Activated CD8-positive, alpha-beta T cell treated with anti-CD3 and anti-CD28 coated beads, Interleukin-2, amount 10 ng/mL, durations not matched to agents 7 days and 5 days (primary cell): ENCODE measurements around the gene PDE9A. TPM values are rescaled to one million over a fixed set of nuclear protein-coding genes. Genes with fewer than 3 reads are reported as not detected.

Experiments
- ATAC-seq: fragments of 150-1000 bp; cut with Tn5 transposase; one replicate; pipeline ENCODE4 v1.10.0; 2021; ENCODE audit warnings: moderate library complexity
- CTCF ChIA-PET: fragments of 350-600 bp; sonication (Branson Sonifier 250); formaldehyde crosslinking; loops from one replicate; lab custom pipeline; 2021; ENCODE audit warnings: antibody characterized with exemption; lab: Charles Lee
- POLR2A ChIA-PET: fragments of 350-600 bp; sonication (Branson Sonifier 250); formaldehyde crosslinking; loops from one replicate; lab custom pipeline; 2021; ENCODE audit warnings: antibody characterized with exemption; lab: Charles Lee
- DNase-seq: peaks from one replicate; pipeline ENCODE4 v3.0.0-alpha.2; 2020
- H3K27ac Mint-ChIP-seq: one replicate; pipeline ENCODE4 v1.8.0; 2021; ENCODE audit warnings: mild to moderate bottlenecking, mixed read lengths
- H3K27me3 Mint-ChIP-seq: one replicate; pipeline ENCODE4 v1.8.0; 2021; ENCODE audit warnings: low read depth, mixed read lengths
- H3K36me3 Mint-ChIP-seq: one replicate; pipeline ENCODE4 v1.8.0; 2021; ENCODE audit warnings: low read depth, mixed read lengths
- H3K4me1 Mint-ChIP-seq: one replicate; pipeline ENCODE4 v1.8.0; 2021; ENCODE audit warnings: low read depth, mixed read lengths
- H3K4me3 Mint-ChIP-seq: one replicate; pipeline ENCODE4 v1.8.0; 2021; ENCODE audit warnings: mild to moderate bottlenecking, mixed read lengths
- H3K9me3 Mint-ChIP-seq: one replicate; pipeline ENCODE4 v1.8.0; 2022; ENCODE audit warnings: mixed read lengths; ENCODE audit not compliant: insufficient read depth
- total RNA-seq, 2 experiments: library from RNA; stranded (reverse); gene quantifications; one replicate each; pipeline ENCODE4 v1.2.3, GENCODE V29; 2021

PDE9A gene
- total RNA-seq, 2 experiments from 2014 or later = 8.3 to 10.8 TPM

DNA sequence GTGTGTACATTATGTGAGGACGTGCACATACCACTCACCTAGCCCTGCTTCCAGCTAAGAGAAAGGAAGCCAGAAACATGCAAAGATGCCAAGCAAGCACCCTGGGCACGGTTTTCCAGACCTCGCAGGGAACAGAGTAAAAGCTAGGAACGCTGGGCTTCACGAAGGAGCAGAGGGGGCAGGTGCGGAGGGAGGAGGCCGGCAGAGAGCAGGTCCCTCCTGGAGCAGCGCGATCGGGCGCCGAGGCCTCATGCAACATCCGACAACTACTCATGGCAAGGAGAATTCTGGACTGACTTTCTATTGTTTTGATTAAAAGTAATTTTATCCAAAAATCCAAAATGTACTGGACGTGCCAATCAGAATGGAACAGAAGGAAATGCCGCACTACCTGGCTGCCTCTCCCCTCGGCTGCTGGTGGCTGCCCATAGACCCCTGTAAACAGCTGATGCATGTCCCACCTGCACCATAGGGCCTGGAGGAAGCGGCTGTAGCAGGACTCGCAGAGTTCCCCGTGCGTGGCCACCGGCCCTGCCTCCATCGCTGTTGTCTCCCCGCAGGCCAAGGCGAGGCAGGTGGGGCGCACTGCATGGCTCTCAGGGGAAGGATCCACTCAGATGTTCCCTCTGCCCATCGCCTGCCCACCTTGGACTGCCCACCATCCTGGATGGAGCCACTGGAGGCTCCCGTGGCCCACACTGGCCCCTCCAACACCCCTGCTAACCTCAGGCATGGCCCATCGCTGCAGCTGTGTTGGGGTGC lies 132.4 kb downstream of the PDE9A start:
- peak overlapping the region; percentile 86 for H3K27ac Mint-ChIP-seq
- H3K4me1 Mint-ChIP-seq = peaks cover 42% of the 10 kb centered on the region
- peaks cover 5% of the 10 kb centered on the region for H3K36me3 Mint-ChIP-seq
- DNase-seq = no peak
- peaks cover 8% of the 10 kb centered on the region for H3K9me3 Mint-ChIP-seq
- ChIA-PET CTCF (interaction anchor here (0.7 kb wide), 1 partner anchor 31 kb away, joined by 3 read pairs; no protein-coding TSS in a partner anchor), POLR2A (no interaction called here)
- H3K4me3 Mint-ChIP-seq = no peak overlapping the region
- ATAC-seq = no peak
- peaks cover 21% of the 10 kb centered on the region for H3K27me3 Mint-ChIP-seq

GRCh38 chr21:42786884-42787283 lies 133.5 kb downstream of the PDE9A start:
- ATAC-seq (no peak), DNase-seq (no peak)
- Mint-ChIP-seq H3K27me3 (peaks cover 17% of the 10 kb centered on the region), H3K4me1 (peaks cover 34% of the 10 kb centered on the region), H3K4me3 (no peak overlapping the region), H3K9me3 (peaks cover 8% of the 10 kb centered on the region), H3K36me3 (peaks cover 5% of the 10 kb centered on the region), H3K27ac (no peak overlapping the region)
- CTCF ChIA-PET = interaction anchor here (0.7 kb wide), 1 partner anchor 30 kb away, joined by 3 read pairs; no protein-coding TSS in a partner anchor
- POLR2A ChIA-PET = no interaction called here

DNA sequence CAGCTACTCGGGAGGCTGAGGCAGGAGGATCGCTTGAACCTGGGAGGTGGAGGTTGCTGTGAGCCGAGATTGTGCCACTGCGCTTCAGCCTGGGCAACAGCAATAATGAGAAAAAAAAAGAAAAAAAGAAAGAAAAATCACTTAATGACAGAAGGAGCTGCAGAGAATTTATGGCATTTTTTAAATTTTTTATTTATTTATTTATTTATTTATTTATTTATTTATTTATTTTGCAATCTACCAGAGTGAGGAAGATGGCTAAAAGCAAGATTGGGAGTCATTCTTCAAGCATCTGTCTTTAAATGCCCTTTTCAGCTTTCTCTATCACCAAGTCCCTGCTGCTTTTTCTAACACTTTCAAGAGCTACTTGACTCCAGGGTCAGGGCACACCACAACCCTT lies 134.2 kb downstream of the PDE9A start:
- Mint-ChIP-seq H3K9me3 (peaks cover 8% of the 10 kb centered on the region), H3K36me3 (peaks cover 5% of the 10 kb centered on the region)
- CTCF ChIA-PET = no interaction called here

DNA sequence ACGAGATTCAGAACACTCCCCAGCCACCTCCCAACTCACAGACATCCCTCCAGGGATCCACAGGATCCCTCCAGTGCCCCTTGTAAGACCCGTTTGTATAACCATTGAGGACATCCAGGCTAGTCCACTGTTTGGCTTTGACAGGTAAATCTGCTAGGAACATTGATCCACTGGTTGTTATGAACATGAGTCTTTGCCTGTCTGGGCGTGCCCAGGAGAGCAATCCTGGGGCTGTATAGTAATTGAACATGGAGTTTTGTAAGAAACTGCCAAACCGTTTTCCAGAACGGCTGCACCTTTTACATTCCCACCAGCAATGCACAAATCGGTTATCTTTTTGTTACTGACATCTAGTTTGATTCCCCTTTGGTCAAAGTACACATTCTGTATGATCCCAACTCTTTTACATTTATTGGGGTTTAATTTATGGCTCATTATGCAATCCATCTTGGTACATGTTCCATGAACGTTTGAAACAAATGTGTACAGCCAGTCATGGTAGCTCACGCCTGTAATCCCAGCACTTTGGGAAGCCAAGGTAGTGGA lies 137.2 kb downstream of the PDE9A start:
- POLR2A ChIA-PET = no interaction called here
- Mint-ChIP-seq H3K36me3 (peaks cover 5% of the 10 kb centered on the region), H3K4me3 (no peak overlapping the region), H3K4me1 (peaks cover 5% of the 10 kb centered on the region), H3K27me3 (peaks cover 11% of the 10 kb centered on the region), H3K27ac (no peak overlapping the region), H3K9me3 (peaks cover 8% of the 10 kb centered on the region)
- ATAC-seq = no peak
- CTCF ChIA-PET = no interaction called here
- no peak for DNase-seq

More for the DNA sequence above, 134.2 kb downstream of the PDE9A start:
- Mint-ChIP-seq H3K4me1 (peaks cover 28% of the 10 kb centered on the region), H3K4me3 (no peak overlapping the region), H3K27me3 (peaks cover 10% of the 10 kb centered on the region), H3K27ac (no peak overlapping the region)
- POLR2A ChIA-PET = interaction anchor here (0.6 kb wide), 1 partner anchor 321 kb away, joined by 3 read pairs; no protein-coding TSS in a partner anchor
- no peak for DNase-seq
- ATAC-seq = no peak

- H3K9me3 Mint-ChIP-seq = no peaks in the 10 kb centered on the region
- ChIA-PET POLR2A (no interaction called here), CTCF (no interaction called here)
- DNase-seq = no peak
- no peak overlapping the region for H3K4me3 Mint-ChIP-seq
- no peaks in the 10 kb centered on the region for H3K36me3 Mint-ChIP-seq
- no peak overlapping the region for H3K27ac Mint-ChIP-seq
- H3K27me3 Mint-ChIP-seq = peaks cover 15% of the 10 kb centered on the region
- no peak for ATAC-seq
- H3K4me1 Mint-ChIP-seq = no peaks in the 10 kb centered on the region
These were observed 140.4 kb downstream of the PDE9A start for GRCh38 chr21:42793774-42794173.

DNA sequence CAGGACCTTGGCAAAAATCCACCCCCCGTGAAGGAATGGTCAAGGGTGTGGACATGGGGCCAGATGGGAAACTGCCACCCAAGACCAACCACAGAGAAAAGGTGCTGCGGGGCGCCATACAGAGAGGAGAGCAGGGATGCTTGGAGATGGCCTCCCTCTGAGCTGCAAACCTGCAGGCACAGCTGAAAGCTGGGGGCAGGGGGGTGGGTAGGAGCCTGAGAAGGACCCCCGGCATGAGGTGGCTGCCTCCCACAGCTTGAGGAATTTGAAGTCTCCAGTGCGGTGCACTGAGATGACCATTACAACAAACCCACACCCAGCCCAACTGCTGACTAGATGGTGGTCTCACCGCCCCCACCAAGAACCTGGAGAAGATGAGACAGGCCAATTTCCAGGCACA lies 141.1 kb downstream of the PDE9A start:
- ATAC-seq (no peak), DNase-seq (no peak)
- Mint-ChIP-seq H3K36me3 (no peaks in the 10 kb centered on the region), H3K27ac (no peak overlapping the region), H3K9me3 (no peaks in the 10 kb centered on the region), H3K27me3 (peaks cover 15% of the 10 kb centered on the region), H3K4me1 (no peaks in the 10 kb centered on the region), H3K4me3 (no peak overlapping the region)
- POLR2A ChIA-PET = interaction anchor here (1.7 kb wide), 1 partner anchor 11 kb away, joined by 3 read pairs; no protein-coding TSS in a partner anchor
- CTCF ChIA-PET = no interaction called here

GRCh38 chr21:42796327-42797062 lies 143.1 kb downstream of the PDE9A start:
- POLR2A ChIA-PET = interaction anchor here (0.6 to 1.7 kb wide), 3 partner anchors 13 to 333 kb away, joined by 3 to 5 read pairs (median 4); no protein-coding TSS in a partner anchor
- DNase-seq (no peak), ATAC-seq (no peak)
- H3K4me3 Mint-ChIP-seq = no peak overlapping the region
- peaks cover 13% of the 10 kb centered on the region for H3K27me3 Mint-ChIP-seq
- no peak overlapping the region for H3K27ac Mint-ChIP-seq
- CTCF ChIA-PET = no interaction called here
- no peaks in the 10 kb centered on the region for H3K4me1 Mint-ChIP-seq
- H3K9me3 Mint-ChIP-seq = no peaks in the 10 kb centered on the region
- H3K36me3 Mint-ChIP-seq = no peaks in the 10 kb centered on the region

GRCh38 chr21:42797522-42797921 lies 144.1 kb downstream of the PDE9A start:
- H3K27ac Mint-ChIP-seq = no peak overlapping the region
- ChIA-PET CTCF (no interaction called here), POLR2A (interaction anchor here (0.6 kb wide), 1 partner anchor 104 kb away, joined by 5 read pairs; no protein-coding TSS in a partner anchor)
- no peaks in the 10 kb centered on the region for H3K4me1 Mint-ChIP-seq
- no peak for DNase-seq
- no peaks in the 10 kb centered on the region for H3K9me3 Mint-ChIP-seq
- no peak for ATAC-seq
- H3K36me3 Mint-ChIP-seq = no peaks in the 10 kb centered on the region
- peaks cover 13% of the 10 kb centered on the region for H3K27me3 Mint-ChIP-seq
- H3K4me3 Mint-ChIP-seq = no peak overlapping the region

GRCh38 chr21:42798106-42798505 lies 144.7 kb downstream of the PDE9A start:
- ChIA-PET CTCF (interaction anchor here (1.0 kb wide), 1 partner anchor 21 kb away, joined by 3 read pairs; no protein-coding TSS in a partner anchor), POLR2A (no interaction called here)
- no peak overlapping the region for H3K27ac Mint-ChIP-seq
- DNase-seq = no peak
- H3K4me1 Mint-ChIP-seq = no peaks in the 10 kb centered on the region
- peaks cover 13% of the 10 kb centered on the region for H3K27me3 Mint-ChIP-seq
- no peak for ATAC-seq
- no peaks in the 10 kb centered on the region for H3K9me3 Mint-ChIP-seq
- no peak overlapping the region for H3K4me3 Mint-ChIP-seq
- no peaks in the 10 kb centered on the region for H3K36me3 Mint-ChIP-seq

- H3K36me3 Mint-ChIP-seq = no peaks in the 10 kb centered on the region
- ATAC-seq (no peak), DNase-seq (no peak)
- no peak overlapping the region for H3K27ac Mint-ChIP-seq
- ChIA-PET CTCF (no interaction called here), POLR2A (no interaction called here)
- H3K4me3 Mint-ChIP-seq = no peak overlapping the region
- peaks cover 13% of the 10 kb centered on the region for H3K27me3 Mint-ChIP-seq
- no peaks in the 10 kb centered on the region for H3K4me1 Mint-ChIP-seq
- no peaks in the 10 kb centered on the region for H3K9me3 Mint-ChIP-seq
These were observed 146.1 kb downstream of the PDE9A start for GRCh38 chr21:42799516-42799915.

DNA sequence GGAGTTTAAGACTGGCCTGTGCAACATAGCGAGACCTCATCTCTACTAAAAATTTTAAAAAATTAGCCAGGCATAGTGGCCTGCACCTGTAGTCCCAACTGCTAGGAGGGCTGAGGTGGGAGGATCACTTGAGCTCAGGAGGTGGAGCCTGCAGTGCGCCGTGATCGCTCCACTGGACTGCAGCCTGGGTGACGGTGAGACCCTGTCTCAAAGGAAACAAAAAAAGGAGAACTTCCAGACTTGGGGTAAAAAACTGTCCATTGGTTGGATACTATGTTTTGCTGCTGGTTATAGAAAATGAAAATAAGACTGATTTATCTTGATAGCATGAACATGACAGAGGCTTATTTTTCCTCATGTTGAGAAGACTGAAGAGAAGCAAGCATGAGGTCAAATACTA lies 146.5 kb downstream of the PDE9A start:
- no peaks in the 10 kb centered on the region for H3K9me3 Mint-ChIP-seq

More for the DNA sequence above, 146.5 kb downstream of the PDE9A start:
- H3K4me1 Mint-ChIP-seq = no peaks in the 10 kb centered on the region
- H3K4me3 Mint-ChIP-seq = no peak overlapping the region
- no peak overlapping the region for H3K27ac Mint-ChIP-seq
- POLR2A ChIA-PET = no interaction called here
- CTCF ChIA-PET = no interaction called here
- ATAC-seq (no peak), DNase-seq (no peak)
- peaks cover 16% of the 10 kb centered on the region for H3K27me3 Mint-ChIP-seq
- H3K36me3 Mint-ChIP-seq = no peaks in the 10 kb centered on the region
